K562 (cell line): ENCODE data around the gene NECAB2. TPM values are rescaled to one million over a fixed set of nuclear protein-coding genes. Genes with fewer than 3 reads are reported as not detected.

Experiments
- ATAC-seq: fragments of 200-7000 bp; cut with Tn5 transposase; 3 replicates; pipeline ENCODE4 v1.9.1; 2020; ENCODE audit warnings: moderate library complexity
- BruUV-seq: library from RNA; stranded (reverse); fragments of 400-500 nt; replicated peaks from 2 replicates; lab custom pipeline; 2021; lab: Mats Ljungman, UMichigan
- CTCF ChIA-PET: fragments of 300-600 bp; formaldehyde crosslinking; extraction: SDS; loops from one replicate; lab custom pipeline; 2021; ENCODE audit warnings: low intra/inter-chr PET ratio; lab: Yijun Ruan, JAX
- POLR2A ChIA-PET: fragments of 300-600, 350-650 bp; sonication (Branson Sonifier 250); formaldehyde crosslinking; extraction: SDS; loops from one replicate; lab custom pipeline; 2021; ENCODE audit warnings: antibody characterized with exemption, inconsistent platforms; lab: Yijun Ruan, JAX
- DNase-seq, 4 experiments: peaks; one replicate each; pipeline versions ENCODE4 v3.0.0 to v3.0.0-alpha.2; 2011 to 2018; ENCODE audit warnings: low spot score in 3 of 4, mixed read lengths in 3 of 4; ENCODE audit errors: extremely low read depth in 1 of 4
- FAIRE-seq: peaks from 2 replicates; lab custom pipeline; 2011; peaks lifted over from hg19 to GRCh38; lab: Jason Lieb, UNC
- H2AFZ ChIP-seq: 2 replicates; pipeline ENCODE4 v1.6.0; 2011; ENCODE audit warnings: low read depth, low read length, control low read depth, inconsistent platforms
- H3K27ac ChIP-seq: fragments of 200-600 bp; 3 replicates; pipeline ENCODE4 v1.8.0; 2011; ENCODE audit warnings: low read depth, mild to moderate bottlenecking, control low read depth, inconsistent platforms, low read length, moderate library complexity, mixed read lengths; ENCODE audit errors: extremely low read depth
- H3K27me3 ChIP-seq, 2 experiments: fragments of 300-600 bp in 1 of 2; 2 replicates in 1 of 2; 3 replicates in 1 of 2; pipeline versions ENCODE4 v1.6.0 to v1.8.0; 2011; ENCODE audit warnings: inconsistent platforms in 2 of 2, low read length in 2 of 2, mild to moderate bottlenecking in 1 of 2, mixed read lengths in 1 of 2, moderate library complexity in 1 of 2; ENCODE audit not compliant: control insufficient read depth in 2 of 2, insufficient read depth in 2 of 2
- H3K36me3 ChIP-seq: fragments of 300-600 bp; 3 replicates; pipeline ENCODE4 v1.8.0; 2011; ENCODE audit warnings: mild to moderate bottlenecking, low read length, inconsistent platforms; ENCODE audit not compliant: control insufficient read depth, insufficient read depth
- H3K4me1 ChIP-seq, 2 experiments: fragments of 200-600 bp in 1 of 2; replicated peaks in 1 of 2; 2 replicates in 1 of 2; 3 replicates in 1 of 2; pipeline versions ENCODE4 v1.5.1 to v1.8.0; 2011; ENCODE audit warnings: inconsistent platforms in 2 of 2, low read length in 2 of 2, mild to moderate bottlenecking in 1 of 2, mixed read lengths in 1 of 2, moderate library complexity in 1 of 2; ENCODE audit not compliant: control insufficient read depth in 2 of 2, insufficient read depth in 2 of 2
- H3K4me2 ChIP-seq: 2 replicates; pipeline ENCODE4 v1.6.1; 2011; ENCODE audit warnings: low read length, control low read depth, inconsistent platforms, mixed read lengths; ENCODE audit not compliant: insufficient read depth
- H3K4me3 ChIP-seq: fragments of 200-600 bp; sonication (generic), shearing (Covaris generic); 2 replicates; pipeline ENCODE4 v1.5.1; 2016; ENCODE audit warnings: control low read depth, inconsistent platforms
- H3K79me2 ChIP-seq: fragments of 200-600 bp; 3 replicates; pipeline ENCODE4 v1.8.0; 2011; ENCODE audit warnings: low read length, inconsistent platforms; ENCODE audit not compliant: control insufficient read depth, insufficient read depth
- H3K9ac ChIP-seq, 2 experiments: 2 replicates each; pipeline versions ENCODE4 v1.6.0 to v1.6.1; 2011; ENCODE audit warnings: low read depth in 2 of 2, low read length in 2 of 2, control low read depth in 1 of 2, inconsistent platforms in 1 of 2, mild to moderate bottlenecking in 1 of 2, mixed read lengths in 1 of 2; ENCODE audit not compliant: insufficient read depth in 1 of 2
- H3K9me1 ChIP-seq: one replicate; pipeline ENCODE4 v1.6.0; 2011; ENCODE audit warnings: inconsistent platforms, mild to moderate bottlenecking, low read length, moderate library complexity; ENCODE audit not compliant: control insufficient read depth, insufficient read depth
- H3K9me3 ChIP-seq: replicated peaks from 2 replicates; pipeline ENCODE4 v1.5.1; 2011; ENCODE audit warnings: low read depth, low read length, inconsistent platforms; ENCODE audit not compliant: control insufficient read depth, insufficient read depth
- H4K20me1 ChIP-seq: replicated peaks from 2 replicates; pipeline ENCODE4 v1.6.1; 2011; ENCODE audit warnings: low read length, inconsistent platforms, mixed read lengths; ENCODE audit not compliant: control insufficient read depth, insufficient read depth
- ATF1 ChIP-seq, 2 experiments: fragments of 450-650 bp in 1 of 2; IDR thresholded peaks; 2 replicates each; pipeline ENCODE4 v1.6.1; 2016; ENCODE audit warnings: missing compliant biosample characterization in 1 of 2, missing genetic modification characterization in 1 of 2
- BCOR ChIP-seq: fragments of 450-650 bp; IDR thresholded peaks from 2 replicates; pipeline ENCODE4 v1.6.1; 2016
- CC2D1A ChIP-seq: fragments of 450-650 bp; IDR thresholded peaks from 2 replicates; pipeline ENCODE4 v1.6.1; 2017; ENCODE audit warnings: mild to moderate bottlenecking
- DPF2 ChIP-seq: fragments of 450-650 bp; IDR thresholded peaks from 2 replicates; pipeline ENCODE4 v1.6.1; 2016
- ELF1 ChIP-seq: fragments of 200-800 bp; sonication (Bioruptor generic); IDR thresholded peaks from 2 replicates; pipeline ENCODE4 v1.6.1; 2016; ENCODE audit warnings: missing genetic modification characterization, missing compliant biosample characterization
- ERF ChIP-seq: fragments of 450-650 bp; formaldehyde crosslinking; IDR thresholded peaks from 2 replicates; pipeline ENCODE4 v1.4.0; 2020; ENCODE audit warnings: mild to moderate bottlenecking, mixed read lengths
- GTF2E2 ChIP-seq: fragments of 200-800 bp; sonication (Bioruptor generic); IDR thresholded peaks from 2 replicates; pipeline ENCODE4 v1.6.1; 2016; ENCODE audit warnings: missing genetic modification characterization, missing compliant biosample characterization
- NR4A1 ChIP-seq, 2 experiments: fragments of 250-450 bp in 1 of 2; fragments of 450-650 bp in 1 of 2; sonication (Bioruptor Pico) in 1 of 2; IDR thresholded peaks; 2 replicates each; pipeline versions ENCODE4 v1.4.0 to v1.6.1; 2016 to 2020; ENCODE audit warnings: mild to moderate bottlenecking in 2 of 2, missing compliant biosample characterization in 1 of 2, missing genetic modification characterization in 1 of 2, moderate library complexity in 1 of 2
- PHTF2 ChIP-seq: fragments of 250-450 bp; sonication (Bioruptor Pico); IDR thresholded peaks from 2 replicates; pipeline ENCODE4 v1.5.0; 2021; ENCODE audit warnings: mild to moderate bottlenecking
- SRF ChIP-seq, 2 experiments: fragments of 250-450, 450-650 bp in 1 of 2; sonication (Bioruptor Pico) in 1 of 2; sonication (generic) in 1 of 2; formaldehyde crosslinking; IDR thresholded peaks; 2 replicates each; pipeline versions ENCODE4 v1.5.0 to v1.5.1; 2020 to 2022; ENCODE audit warnings: mild to moderate bottlenecking in 1 of 2, missing genetic modification reagents in 1 of 2
- TCF7L2 ChIP-seq: fragments of 150-350 bp; IDR thresholded peaks from 2 replicates; pipeline ENCODE4 v1.6.1; 2016; ENCODE audit warnings: low read depth, mild to moderate bottlenecking, low read length, moderate library complexity
- ZNF175 ChIP-seq: fragments of 200-800 bp; sonication (Bioruptor generic); IDR thresholded peaks from 2 replicates; pipeline ENCODE4 v1.6.1; 2016; ENCODE audit warnings: low read depth, mild to moderate bottlenecking, missing genetic modification characterization, missing compliant biosample characterization
- ZNF253 ChIP-seq: fragments of 250-450 bp; sonication (Bioruptor Pico); conservative IDR thresholded peaks from 2 replicates; pipeline ENCODE4 v1.6.1; 2021; ENCODE audit warnings: mild to moderate bottlenecking
- ZNF354B ChIP-seq: fragments of 250-450 bp; sonication (Bioruptor Pico); IDR thresholded peaks from 2 replicates; pipeline ENCODE4 v1.4.0; 2020
- WGBS: fragments of 100-300 bp; shearing (Covaris generic); methylation state at CpG from one replicate; pipeline ENCODE4 v1.1.6; 2016; ENCODE audit warnings: low coverage, mixed read lengths; ENCODE audit not compliant: insufficient coverage; ENCODE audit errors: missing lambda C conversion rate; 5-methylcytosine and 5-hydroxymethylcytosine counted together
- in situ Hi-C: fragments of 300-500 bp; cut with MboI; formaldehyde crosslinking; loops from 4 replicates; pipeline ENCODE4 v1.15.0; 2018; ENCODE audit warnings: inconsistent platforms, mixed read lengths
- intact Hi-C: fragments of 100-400 bp; cut with micrococcal nuclease; formaldehyde crosslinking; loops from 2 replicates; pipeline ENCODE4 v1.14.2; 2022
- polyA plus RNA-seq, 8 experiments: library from polyadenylated mRNA; depleted of rRNA in 4 of 8; stranded (reverse) in 5 of 8; unstranded in 3 of 8; fragments of >200 nt; fragmentation: Nextera tagmentation in 2 of 8; fragmentation: Illumina TruSeq in 1 of 8; extraction: Ambion mirVana in 2 of 8; extraction: Trizol in 1 of 8; gene quantifications; 2 replicates each; pipeline versions ENCODE4 v1.2.1 to v1.2.3, GENCODE V29; 2011 to 2014; ENCODE audit warnings: inconsistent platforms in 1 of 8, missing spikeins in 1 of 8
- total RNA-seq, 7 experiments: library from RNA; depleted of rRNA in 6 of 7; stranded (reverse); fragments of >200 nt in 6 of 7; fragmentation: Illumina TruSeq in 2 of 7; extraction: Trizol in 2 of 7; gene quantifications; 2 replicates each; pipeline versions ENCODE4 v1.2.1 to v1.2.3, GENCODE V29; 2011 to 2021; ENCODE audit warnings: low replicate concordance in 1 of 7
- TF ChIP-seq, protein P1 (sequence below): sonication (generic); formaldehyde crosslinking; IDR thresholded peaks from 2 replicates; pipeline ENCODE4 v1.8.0; 2022; ENCODE audit warnings: mild to moderate bottlenecking, missing genetic modification reagents
- TF ChIP-seq, protein P2 (sequence below): conservative IDR thresholded peaks from 2 replicates; pipeline ENCODE4 v1.6.1; 2011; ENCODE audit warnings: low read depth, mild to moderate bottlenecking, low read length; ENCODE audit not compliant: control insufficient read depth
- TF ChIP-seq, protein P3 (sequence below): IDR thresholded peaks from 3 replicates; pipeline ENCODE4 v1.6.1; 2011; ENCODE audit warnings: borderline replicate concordance, mild to moderate bottlenecking; ENCODE audit not compliant: insufficient read length, insufficient read depth

Gene NECAB2
- total and polyA plus RNA-seq, 9 of the 15 experiments (the other 6 are each of a cell fraction or from before 2014, with no cell fraction given) = 0.03 to 0.28 TPM; not detected in 7

DNA sequence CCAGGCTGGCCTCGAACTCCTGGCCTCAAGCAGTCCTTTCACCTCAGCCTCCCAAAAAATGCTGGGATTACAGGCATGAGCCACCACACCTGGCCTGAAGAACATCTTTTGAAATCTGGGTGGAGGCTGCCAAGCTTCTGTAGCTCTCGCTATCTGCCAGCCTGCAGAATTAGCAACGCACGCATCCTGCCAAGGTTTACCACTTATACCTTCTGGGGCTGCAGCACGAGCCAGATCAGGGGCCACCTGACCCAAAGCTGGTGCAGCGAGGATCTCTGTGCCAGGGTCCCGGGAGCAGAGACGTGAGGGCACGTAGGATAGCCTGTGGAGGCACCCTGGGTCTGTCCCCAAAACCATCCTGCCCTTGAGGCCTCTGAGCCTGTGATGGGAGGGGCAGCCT, 52.3 kb downstream of the NECAB2 start:
- H3K9me3 ChIP-seq = peaks cover 11% of the 10 kb centered on the region
- TF ChIP-seq ELF1 = no peak
- TF ChIP-seq PHTF2 (CRISPR knock-in tag) = no peak
- TF ChIP-seq, protein P1, sequence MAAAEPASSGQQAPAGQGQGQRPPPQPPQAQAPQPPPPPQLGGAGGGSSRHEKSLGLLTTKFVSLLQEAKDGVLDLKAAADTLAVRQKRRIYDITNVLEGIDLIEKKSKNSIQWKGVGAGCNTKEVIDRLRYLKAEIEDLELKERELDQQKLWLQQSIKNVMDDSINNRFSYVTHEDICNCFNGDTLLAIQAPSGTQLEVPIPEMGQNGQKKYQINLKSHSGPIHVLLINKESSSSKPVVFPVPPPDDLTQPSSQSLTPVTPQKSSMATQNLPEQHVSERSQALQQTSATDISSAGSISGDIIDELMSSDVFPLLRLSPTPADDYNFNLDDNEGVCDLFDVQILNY (CRISPR knock-in tag) = no peak
- TF ChIP-seq, protein P2, sequence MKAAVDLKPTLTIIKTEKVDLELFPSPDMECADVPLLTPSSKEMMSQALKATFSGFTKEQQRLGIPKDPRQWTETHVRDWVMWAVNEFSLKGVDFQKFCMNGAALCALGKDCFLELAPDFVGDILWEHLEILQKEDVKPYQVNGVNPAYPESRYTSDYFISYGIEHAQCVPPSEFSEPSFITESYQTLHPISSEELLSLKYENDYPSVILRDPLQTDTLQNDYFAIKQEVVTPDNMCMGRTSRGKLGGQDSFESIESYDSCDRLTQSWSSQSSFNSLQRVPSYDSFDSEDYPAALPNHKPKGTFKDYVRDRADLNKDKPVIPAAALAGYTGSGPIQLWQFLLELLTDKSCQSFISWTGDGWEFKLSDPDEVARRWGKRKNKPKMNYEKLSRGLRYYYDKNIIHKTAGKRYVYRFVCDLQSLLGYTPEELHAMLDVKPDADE = no peak
- no peak for TF ChIP-seq ATF1 (CRISPR knock-in tag; IDR thresholded peaks at IDR 0.05)
- no peak for TF ChIP-seq ATF1 (tag; IDR thresholded peaks at IDR 0.05)
- no peak for TF ChIP-seq ZNF354B
- TF ChIP-seq ZNF253 (CRISPR knock-in tag) = no peak
- no peak for TF ChIP-seq DPF2
- TF ChIP-seq NR4A1 (CRISPR knock-in tag; IDR thresholded peaks at IDR 0.05) = no peak
- TF ChIP-seq NR4A1 (tag; IDR thresholded peaks at IDR 0.05) = no peak
- TF ChIP-seq GTF2E2 = no peak
- no peak for TF ChIP-seq ZNF175 (CRISPR knock-in tag)
- TF ChIP-seq, protein P3, sequence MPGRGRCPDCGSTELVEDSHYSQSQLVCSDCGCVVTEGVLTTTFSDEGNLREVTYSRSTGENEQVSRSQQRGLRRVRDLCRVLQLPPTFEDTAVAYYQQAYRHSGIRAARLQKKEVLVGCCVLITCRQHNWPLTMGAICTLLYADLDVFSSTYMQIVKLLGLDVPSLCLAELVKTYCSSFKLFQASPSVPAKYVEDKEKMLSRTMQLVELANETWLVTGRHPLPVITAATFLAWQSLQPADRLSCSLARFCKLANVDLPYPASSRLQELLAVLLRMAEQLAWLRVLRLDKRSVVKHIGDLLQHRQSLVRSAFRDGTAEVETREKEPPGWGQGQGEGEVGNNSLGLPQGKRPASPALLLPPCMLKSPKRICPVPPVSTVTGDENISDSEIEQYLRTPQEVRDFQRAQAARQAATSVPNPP = no peak
- no peak for TF ChIP-seq TCF7L2
- TF ChIP-seq BCOR = no peak
- no peak for TF ChIP-seq CC2D1A
- TF ChIP-seq ERF = no peak
- no peak for TF ChIP-seq SRF (CRISPR knock-in tag; IDR thresholded peaks at IDR 0.05)
- in situ Hi-C loops = no loop called here
- no peak overlapping the region for H3K9ac ChIP-seq
- H2AFZ ChIP-seq = no peak overlapping the region
- ChIA-PET POLR2A (interaction anchor here (0.6 kb wide), 1 partner anchor 98 kb away, joined by 3 read pairs; no protein-coding TSS in a partner anchor), CTCF (no interaction called here)
- no peaks in the 10 kb centered on the region for H3K36me3 ChIP-seq
- 7% methylated on average over 9 of the region's 9 CpGs for WGBS
- DNase-seq = no peak
- no peak overlapping the region for H3K4me3 ChIP-seq
- no peak overlapping the region for H3K4me2 ChIP-seq
- intact Hi-C loops = no loop called here
- no peak for ATAC-seq
- peaks cover 3% of the 10 kb centered on the region for H3K9me1 ChIP-seq
- H3K27ac ChIP-seq = no peak overlapping the region
- H3K4me1 ChIP-seq = peaks cover 0 to under 1% of the 10 kb centered on the region in 2 experiments; a peak in 1 of 5 replicates
- H4K20me1 ChIP-seq = 0 out of 2 replicates have a peak, but pooled peaks cover 2% of the 10 kb centered on the region
- no TSS peak for BruUV-seq
- H3K27me3 ChIP-seq = peaks cover 46 to 79% of the 10 kb centered on the region in 2 experiments
- no peak for FAIRE-seq
- no peaks in the 10 kb centered on the region for H3K79me2 ChIP-seq
